Astrocyte of the cerebellum (primary cell): ENCODE results near the gene PADI1.

ENCODE experiments used
- DNase-seq: peaks from one replicate; pipeline ENCODE4 v3.0.0-alpha.2; 2011; ENCODE audit warnings: low read depth
- H3K4me3 ChIP-seq: 2 replicates; pipeline ENCODE4 v1.5.1; 2011; ENCODE audit warnings: mild to moderate bottlenecking, low read depth, low read length, moderate library complexity
- in situ Hi-C: cut with HindIII; loops from 2 replicates; pipeline ENCODE4 v1.10.0; 2017; ENCODE audit warnings: low sequenced_read_pairs
- TF ChIP-seq, protein P1 (sequence below): IDR thresholded peaks from 2 replicates; pipeline ENCODE4 v1.5.1; 2012; ENCODE audit warnings: low read length, low read depth, moderate library complexity, mild to moderate bottlenecking; ENCODE audit errors: missing control alignments

PADI1 gene

DNA sequence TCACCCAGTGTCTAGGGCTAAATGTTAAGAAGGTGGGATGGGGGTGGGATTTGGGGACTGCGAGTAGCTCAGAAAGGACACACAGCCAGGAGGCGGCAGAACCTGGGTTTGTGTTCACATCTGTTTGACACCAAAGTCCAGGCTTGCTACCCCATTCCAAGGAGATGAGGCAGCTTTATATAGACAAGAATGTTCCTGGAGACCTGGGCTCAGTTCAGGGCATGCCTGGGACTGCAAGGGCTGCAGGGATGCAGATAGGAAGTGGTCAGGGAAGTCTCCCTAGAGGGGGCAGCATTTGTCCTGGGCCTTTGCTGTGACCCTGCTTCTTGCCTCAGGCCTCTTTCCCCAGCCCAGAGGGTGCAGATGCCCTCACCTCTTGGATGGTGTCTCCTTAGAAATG lies 60.2 kb downstream of the PADI1 start:
- TF ChIP-seq, protein P1, sequence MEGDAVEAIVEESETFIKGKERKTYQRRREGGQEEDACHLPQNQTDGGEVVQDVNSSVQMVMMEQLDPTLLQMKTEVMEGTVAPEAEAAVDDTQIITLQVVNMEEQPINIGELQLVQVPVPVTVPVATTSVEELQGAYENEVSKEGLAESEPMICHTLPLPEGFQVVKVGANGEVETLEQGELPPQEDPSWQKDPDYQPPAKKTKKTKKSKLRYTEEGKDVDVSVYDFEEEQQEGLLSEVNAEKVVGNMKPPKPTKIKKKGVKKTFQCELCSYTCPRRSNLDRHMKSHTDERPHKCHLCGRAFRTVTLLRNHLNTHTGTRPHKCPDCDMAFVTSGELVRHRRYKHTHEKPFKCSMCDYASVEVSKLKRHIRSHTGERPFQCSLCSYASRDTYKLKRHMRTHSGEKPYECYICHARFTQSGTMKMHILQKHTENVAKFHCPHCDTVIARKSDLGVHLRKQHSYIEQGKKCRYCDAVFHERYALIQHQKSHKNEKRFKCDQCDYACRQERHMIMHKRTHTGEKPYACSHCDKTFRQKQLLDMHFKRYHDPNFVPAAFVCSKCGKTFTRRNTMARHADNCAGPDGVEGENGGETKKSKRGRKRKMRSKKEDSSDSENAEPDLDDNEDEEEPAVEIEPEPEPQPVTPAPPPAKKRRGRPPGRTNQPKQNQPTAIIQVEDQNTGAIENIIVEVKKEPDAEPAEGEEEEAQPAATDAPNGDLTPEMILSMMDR, result no peak
- H3K4me3 ChIP-seq, result no peak overlapping the region
- in situ Hi-C loops, result no loop called here
- no peak for DNase-seq

DNA sequence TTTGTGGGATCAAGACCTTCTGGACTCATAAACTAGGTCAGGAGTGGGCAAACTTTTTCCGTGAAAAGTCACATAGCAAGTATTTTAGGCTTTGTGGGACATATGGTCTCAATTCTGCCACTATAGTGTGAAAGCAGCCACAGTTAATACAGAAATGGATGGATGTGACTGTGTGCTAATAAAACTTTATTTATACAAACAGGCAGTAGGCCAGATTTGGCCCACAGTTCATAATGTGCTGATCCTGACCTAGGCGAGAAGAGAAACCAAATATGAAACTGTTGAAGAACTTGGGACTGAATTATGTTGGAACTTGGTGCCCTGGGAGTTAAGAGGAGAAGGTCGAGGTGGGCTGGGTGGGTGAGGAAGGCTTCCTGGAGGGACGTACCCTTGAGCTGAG lies 61.0 kb downstream of the PADI1 start:
- DNase-seq, result no peak
- TF ChIP-seq, protein P1, result no peak
- no peak overlapping the region for H3K4me3 ChIP-seq
- in situ Hi-C loops, result no loop called here

- TF ChIP-seq, protein P1, result no peak
- H3K4me3 ChIP-seq, result no peak overlapping the region
- in situ Hi-C loops, result no loop called here
- no peak for DNase-seq
Observed at GRCh38 chr1:17270891-17271765, 66.2 kb downstream of the PADI1 start.

GRCh38 chr1:17272066-17272465 lies 67.1 kb downstream of the PADI1 start:
- no peak for DNase-seq
- no peak overlapping the region for H3K4me3 ChIP-seq
- in situ Hi-C loops, result no loop called here
- TF ChIP-seq, protein P1, result no peak

GRCh38 chr1:17272646-17273045 lies 67.7 kb downstream of the PADI1 start:
- TF ChIP-seq, protein P1, result no peak
- no peak overlapping the region for H3K4me3 ChIP-seq
- in situ Hi-C loops, result no loop called here
- DNase-seq, result no peak

DNA sequence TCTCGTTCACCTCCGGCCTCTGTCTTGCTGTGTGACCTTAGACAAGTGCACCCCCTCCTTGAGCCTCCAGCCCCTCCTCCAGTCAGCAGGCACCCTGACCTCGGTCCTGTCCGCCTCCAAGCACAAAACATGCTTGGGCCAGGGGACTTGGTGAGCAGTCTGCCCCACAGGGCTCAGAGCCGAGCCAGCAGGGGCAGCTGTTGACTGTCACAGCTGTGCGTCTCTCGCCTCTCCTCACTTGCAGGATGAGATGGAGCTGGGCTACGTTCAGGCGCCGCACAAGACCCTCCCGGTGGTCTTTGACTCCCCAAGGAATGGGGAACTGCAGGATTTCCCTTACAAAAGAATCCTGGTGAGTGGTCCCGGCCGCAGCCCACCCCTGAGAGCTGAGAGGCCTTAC lies 68.2 kb downstream of the PADI1 start:
- no peak overlapping the region for H3K4me3 ChIP-seq
- in situ Hi-C loops, result no loop called here
- no peak for DNase-seq
- TF ChIP-seq, protein P1, result no peak
